HUDEP-2 (cell line): ENCODE measurements around the gene HDGFL3.
"Not testable (repeated sequence)": the region's sequence is repeated elsewhere in the genome, so short reads cannot be mapped to it uniquely, and the experiment has no call there.

Experiments
- DNase-seq, 76 experiments: peaks; one replicate each; lab custom pipeline; 2025; ENCODE audit not compliant: unreplicated experiment in 76 of 76; lab: John Stamatoyannopoulos, UW

The HDGFL3 gene

GRCh38 chr15:83207660-83208366 lies at the start of gene HDGFL3:
Gene HDGFL3 (minus strand): TSS chr15:83207823. CDS start chr15:83207414, 409 bp downstream.
- peak in 38 of 76 experiments; percentile 7 to 71 (median 42) for DNase-seq

- no peak for DNase-seq
Observed at GRCh38 chr15:83250781-83251180, 43.2 kb upstream of the HDGFL3 start.

- no peak for DNase-seq
Observed at GRCh38 chr15:83249030-83249343, 41.4 kb upstream of the HDGFL3 start.

- peak in 34 of 76 experiments; percentile 1 to 62 (median 32) for DNase-seq
Observed at GRCh38 chr15:83248151-83249029, 40.8 kb upstream of the HDGFL3 start.

GRCh38 chr15:83243634-83244033 lies 36.0 kb upstream of the HDGFL3 start:
- no peak for DNase-seq

- no peak for DNase-seq
Observed at GRCh38 chr15:83230242-83230641, 22.6 kb upstream of the HDGFL3 start.

- no peak for DNase-seq
Observed at GRCh38 chr15:83225449-83225848, 17.8 kb upstream of the HDGFL3 start.

GRCh38 chr15:83221781-83222180 lies 14.2 kb upstream of the HDGFL3 start:
- not testable (repeated sequence) for DNase-seq

GRCh38 chr15:83219026-83219425 lies 11.4 kb upstream of the HDGFL3 start:
- peak in 3 of 76 experiments; percentile 7 to 22 (median 15) for DNase-seq

GRCh38 chr15:83215306-83215705 lies 7.7 kb upstream of the HDGFL3 start:
- DNase-seq = no peak

GRCh38 chr15:83210619-83211018 lies 3.0 kb upstream of the HDGFL3 start:
- peak in 1 of 76 experiments; percentile 10 for DNase-seq

GRCh38 chr15:83209333-83209732 lies 1.7 kb upstream of the HDGFL3 start:
- DNase-seq = peak in 1 of 76 experiments; percentile 18

GRCh38 chr15:83208367-83208661 lies 691 bp upstream of the HDGFL3 start:
- DNase-seq = peak in 4 of 76 experiments; percentile 15 to 44 (median 24)

GRCh38 chr15:83207009-83207659 lies 489 bp downstream of the HDGFL3 start:
- DNase-seq = peak in 12 of 76 experiments; percentile 12 to 53 (median 24)

GRCh38 chr15:83206526-83207008 lies 1.1 kb downstream of the HDGFL3 start:
- peak in 9 of 76 experiments; percentile 2 to 53 (median 17) for DNase-seq

- peak in 1 of 76 experiments; percentile 32 for DNase-seq
Observed at GRCh38 chr15:83205725-83206324, 1.8 kb downstream of the HDGFL3 start.

GRCh38 chr15:83204697-83205096 lies 2.9 kb downstream of the HDGFL3 start:
- no peak for DNase-seq

GRCh38 chr15:83203543-83203942 lies 4.1 kb downstream of the HDGFL3 start:
- no peak for DNase-seq

GRCh38 chr15:83200589-83200988 lies 7.0 kb downstream of the HDGFL3 start:
- DNase-seq = no peak

- DNase-seq = no peak
Observed at GRCh38 chr15:83200162-83200561, 7.5 kb downstream of the HDGFL3 start.

GRCh38 chr15:83199288-83199687 lies 8.3 kb downstream of the HDGFL3 start:
- DNase-seq = no peak
